ENCODE data around the gene PARD3B. TPM values are rescaled to one million over a fixed set of nuclear protein-coding genes. Genes with fewer than 3 reads are reported as not detected.

Gene PARD3B
- total and polyA plus RNA-seq, 2 donors from 2014 or later: 5.3 to 29.6 TPM

- no peak for DNase-seq
- Histone ChIP-seq H3K9me3 (ENCODE audit: control insufficient read depth in 2 of 3, insufficient read depth in 1 of 3, low read length in 3 of 3) (no peaks in the 10 kb centered on the region), H3K9ac (ENCODE audit: low read length in 3 of 3) (no peak overlapping the region), H3K4me3 (ENCODE audit: low read length in 3 of 3) (no peak overlapping the region), H3K27me3 (ENCODE audit: control insufficient read depth, insufficient read depth, low read length) (no peaks in the 10 kb centered on the region), H3K36me3 (ENCODE audit: control insufficient read depth in 2 of 3, insufficient read depth in 3 of 3, low read length in 3 of 3) (no peaks in the 10 kb centered on the region), H3K27ac (ENCODE audit: low read depth in 2 of 2, low read length in 2 of 2) (no peak overlapping the region), H3K4me1 (ENCODE audit: control insufficient read depth in 2 of 3, insufficient read depth in 2 of 3, low read depth in 1 of 3, low read length in 3 of 3) (no peaks in the 10 kb centered on the region)
- no peak for FAIRE-seq
- TF ChIP-seq CTCF (IDR thresholded peaks at IDR 0.05; ENCODE audit: borderline replicate concordance, extremely low read depth, insufficient read depth): no peak
- intact Hi-C loops (cut with DNase I): no loop called here
These were observed 170.1 kb downstream of the PARD3B start for GRCh38 chr2:204715361-204715760.

- no peak overlapping the region for H3K27ac ChIP-seq (ENCODE audit: low read depth in 2 of 2, low read length in 2 of 2)
- no peaks in the 10 kb centered on the region for H3K27me3 ChIP-seq (ENCODE audit: control insufficient read depth, insufficient read depth, low read length)
- TF ChIP-seq CTCF (IDR thresholded peaks at IDR 0.05; ENCODE audit: borderline replicate concordance, extremely low read depth, insufficient read depth): no peak
- no peaks in the 10 kb centered on the region for H3K9me3 ChIP-seq (ENCODE audit: control insufficient read depth in 2 of 3, insufficient read depth in 1 of 3, low read length in 3 of 3)
- DNase-seq: no peak
- no peak overlapping the region for H3K9ac ChIP-seq (ENCODE audit: low read length in 3 of 3)
- H3K4me1 ChIP-seq (ENCODE audit: control insufficient read depth in 2 of 3, insufficient read depth in 2 of 3, low read depth in 1 of 3, low read length in 3 of 3): no peaks in the 10 kb centered on the region
- no peaks in the 10 kb centered on the region for H3K36me3 ChIP-seq (ENCODE audit: control insufficient read depth in 2 of 3, insufficient read depth in 3 of 3, low read length in 3 of 3)
- FAIRE-seq: no peak
- H3K4me3 ChIP-seq (ENCODE audit: low read length in 3 of 3): no peak overlapping the region
- intact Hi-C loops (cut with DNase I): no loop called here
These were observed 172.3 kb downstream of the PARD3B start for GRCh38 chr2:204717591-204717990.

- Histone ChIP-seq H3K27ac (ENCODE audit: low read depth in 2 of 2, low read length in 2 of 2) (no peak overlapping the region), H3K9me3 (ENCODE audit: control insufficient read depth in 2 of 3, insufficient read depth in 1 of 3, low read length in 3 of 3) (no peaks in the 10 kb centered on the region), H3K4me3 (ENCODE audit: low read length in 3 of 3) (no peak overlapping the region), H3K4me1 (ENCODE audit: control insufficient read depth in 2 of 3, insufficient read depth in 2 of 3, low read depth in 1 of 3, low read length in 3 of 3) (no peaks in the 10 kb centered on the region), H3K36me3 (ENCODE audit: control insufficient read depth in 2 of 3, insufficient read depth in 3 of 3, low read length in 3 of 3) (no peaks in the 10 kb centered on the region), H3K9ac (ENCODE audit: low read length in 3 of 3) (no peak overlapping the region), H3K27me3 (ENCODE audit: control insufficient read depth, insufficient read depth, low read length) (no peaks in the 10 kb centered on the region)
- FAIRE-seq (no peak), DNase-seq (no peak)
- intact Hi-C loops (cut with DNase I): no loop called here
- no peak for TF ChIP-seq CTCF (IDR thresholded peaks at IDR 0.05; ENCODE audit: borderline replicate concordance, extremely low read depth, insufficient read depth)
These were observed 173.3 kb downstream of the PARD3B start for GRCh38 chr2:204718607-204719006.

- H3K9me3 ChIP-seq (ENCODE audit: control insufficient read depth in 2 of 3, insufficient read depth in 1 of 3, low read length in 3 of 3): no peaks in the 10 kb centered on the region
- TF ChIP-seq CTCF (IDR thresholded peaks at IDR 0.05; ENCODE audit: borderline replicate concordance, extremely low read depth, insufficient read depth): no peak
- no peaks in the 10 kb centered on the region for H3K4me1 ChIP-seq (ENCODE audit: control insufficient read depth in 2 of 3, insufficient read depth in 2 of 3, low read depth in 1 of 3, low read length in 3 of 3)
- no peak overlapping the region for H3K9ac ChIP-seq (ENCODE audit: low read length in 3 of 3)
- intact Hi-C loops (cut with DNase I): no loop called here
- no peaks in the 10 kb centered on the region for H3K27me3 ChIP-seq (ENCODE audit: control insufficient read depth, insufficient read depth, low read length)
- H3K4me3 ChIP-seq (ENCODE audit: low read length in 3 of 3): no peak overlapping the region
- FAIRE-seq (no peak), DNase-seq (no peak)
- no peaks in the 10 kb centered on the region for H3K36me3 ChIP-seq (ENCODE audit: control insufficient read depth in 2 of 3, insufficient read depth in 3 of 3, low read length in 3 of 3)
- H3K27ac ChIP-seq (ENCODE audit: low read depth in 2 of 2, low read length in 2 of 2): no peak overlapping the region
These were observed 175.6 kb downstream of the PARD3B start for GRCh38 chr2:204720874-204721273.
